Lower lobe of right lung (tissue), 2 donors: ENCODE results near the gene PANK4. TPM values are rescaled to one million over a fixed set of nuclear protein-coding genes. Genes with fewer than 3 reads are reported as not detected.
"Not testable (repeated sequence)": the region's sequence is repeated elsewhere in the genome, so short reads cannot be mapped to it uniquely, and the experiment has no call there.

ENCODE experiments used
- ATAC-seq, 2 donors: fragments of 200-7000 bp; cut with Tn5 transposase; one replicate each; pipeline ENCODE4 v1.9.1; 2020 to 2022; ENCODE audit warnings: mild to moderate bottlenecking in 2 of 2, moderate library complexity in 2 of 2
- DNase-seq: peaks from one replicate; pipeline ENCODE4 v3.0.0-alpha.2; 2020
- H3K27ac ChIP-seq: fragments of 200-600 bp; one replicate; pipeline ENCODE4 v1.8.0; 2022
- H3K27me3 ChIP-seq: fragments of 200-600 bp; one replicate; pipeline ENCODE4 v1.8.0; 2022; ENCODE audit warnings: low read depth
- H3K36me3 ChIP-seq: fragments of 200-600 bp; one replicate; pipeline ENCODE4 v1.8.0; 2022; ENCODE audit warnings: mild to moderate bottlenecking
- H3K4me1 ChIP-seq: fragments of 200-600 bp; one replicate; pipeline ENCODE4 v1.8.0; 2022
- H3K4me3 ChIP-seq: fragments of 200-600 bp; one replicate; pipeline ENCODE4 v1.8.0; 2022; ENCODE audit warnings: mild to moderate bottlenecking
- H3K9me3 ChIP-seq: fragments of 200-600 bp; one replicate; pipeline ENCODE4 v1.8.0; 2022
- CTCF ChIP-seq: fragments of 200-600 bp; IDR thresholded peaks from one replicate; pipeline ENCODE4 v1.8.0; 2022; ENCODE audit warnings: antibody characterized with exemption, mild to moderate bottlenecking
- intact Hi-C: fragments of 100-400 bp; cut with DNase I; formaldehyde crosslinking; loops from one replicate; pipeline ENCODE4 v1.11.0; 2022
- long read RNA-seq: library from polyadenylated mRNA; unstranded; transcript quantifications from one replicate; pipeline ENCODE4 v2.0.0, GENCODE V29; 2021
- total RNA-seq: library from RNA; stranded (reverse); fragmentation: NEBNext Ultra II Directional; extraction: Animal tissue kit (Norgen Biotek cat#: 25700); gene quantifications from one replicate; pipeline ENCODE4 v1.2.1, GENCODE V29; 2021
- donor health status: DM: no; HTN: yes; CAD: no; lungs with severe emphysema.

Gene PANK4
- total RNA-seq, result 39.2 TPM
- long read RNA-seq, transcript PANK4-201 (19 exons, 2,677 nt), result major isoform, 34 of 56 reads
- long read RNA-seq, partial matches to known transcripts, result 9 of 56 reads
- long read RNA-seq, other reads (novel, unspliced or antisense), result 13 of 56 reads

- DNase-seq, result peak; percentile 97
- peak within 1 kb of the TSS; percentile 95 for H3K4me3 ChIP-seq
- intact Hi-C loops, result no loop called here
- TF ChIP-seq CTCF, result no peak
- no peaks in the 10 kb centered on the region for H3K9me3 ChIP-seq
- H3K4me1 ChIP-seq, result peaks cover 69% of the 10 kb centered on the region
- peak within 1 kb of the TSS; percentile 75 for H3K27ac ChIP-seq
- H3K36me3 ChIP-seq, result peaks cover 8% of the 10 kb centered on the region
- ATAC-seq, result peak; percentile 95
- H3K27me3 ChIP-seq, result peaks cover 33% of the 10 kb centered on the region
Measured at GRCh38 chr1:2525920-2526823, at the start of gene PANK4. Gene PANK4, minus strand, starts transcription at chr1:2526596. Its CDS starts 9 bp downstream, at chr1:2526587.

- no peak overlapping the region for H3K4me3 ChIP-seq
- DNase-seq, result no peak
- no peak for TF ChIP-seq CTCF
- no peaks in the 10 kb centered on the region for H3K36me3 ChIP-seq
- H3K9me3 ChIP-seq, result no peaks in the 10 kb centered on the region
- intact Hi-C loops, result no loop called here
- H3K4me1 ChIP-seq, result peaks cover 36% of the 10 kb centered on the region
- no peak for ATAC-seq
- H3K27me3 ChIP-seq, result no peaks in the 10 kb centered on the region
- H3K27ac ChIP-seq, result no peak overlapping the region
Measured at GRCh38 chr1:2574350-2574749, 48.0 kb upstream of the PANK4 start.

- Histone ChIP-seq H3K4me1 (peaks cover 28% of the 10 kb centered on the region), H3K9me3 (no peaks in the 10 kb centered on the region), H3K4me3 (no peak overlapping the region), H3K36me3 (no peaks in the 10 kb centered on the region), H3K27ac (no peak overlapping the region), H3K27me3 (no peaks in the 10 kb centered on the region)
- no peak for TF ChIP-seq CTCF
- DNase-seq (no peak), ATAC-seq (no peak)
- intact Hi-C loops, result no loop called here
Measured at GRCh38 chr1:2573250-2573920, 47.0 kb upstream of the PANK4 start.

DNA sequence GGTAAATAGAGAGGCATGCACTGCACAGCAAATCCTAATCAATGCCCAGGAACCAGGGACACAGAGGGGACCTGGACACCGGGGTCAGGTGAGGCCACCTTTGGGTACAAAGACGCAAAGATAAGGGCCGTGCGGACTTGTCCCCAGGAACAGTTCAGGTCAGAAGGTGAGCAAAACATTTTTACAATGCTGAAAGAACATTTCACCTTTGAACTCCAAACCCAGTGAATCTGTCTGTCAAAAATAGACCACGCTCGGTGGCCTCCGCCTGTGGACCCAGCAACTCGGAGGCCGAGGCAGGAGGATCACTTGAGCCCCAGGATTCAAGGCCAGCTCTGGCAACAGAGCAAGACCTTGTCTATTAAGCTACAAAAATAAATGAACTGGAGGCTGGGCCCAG is 45.0 kb upstream of the PANK4 start:
- no peak for DNase-seq
- Histone ChIP-seq H3K9me3 (no peaks in the 10 kb centered on the region), H3K36me3 (no peaks in the 10 kb centered on the region), H3K27ac (no peak overlapping the region), H3K27me3 (no peaks in the 10 kb centered on the region), H3K4me1 (peaks cover 9% of the 10 kb centered on the region), H3K4me3 (no peak overlapping the region)
- intact Hi-C loops, result no loop called here
- TF ChIP-seq CTCF, result no peak
- ATAC-seq, result no peak

DNA sequence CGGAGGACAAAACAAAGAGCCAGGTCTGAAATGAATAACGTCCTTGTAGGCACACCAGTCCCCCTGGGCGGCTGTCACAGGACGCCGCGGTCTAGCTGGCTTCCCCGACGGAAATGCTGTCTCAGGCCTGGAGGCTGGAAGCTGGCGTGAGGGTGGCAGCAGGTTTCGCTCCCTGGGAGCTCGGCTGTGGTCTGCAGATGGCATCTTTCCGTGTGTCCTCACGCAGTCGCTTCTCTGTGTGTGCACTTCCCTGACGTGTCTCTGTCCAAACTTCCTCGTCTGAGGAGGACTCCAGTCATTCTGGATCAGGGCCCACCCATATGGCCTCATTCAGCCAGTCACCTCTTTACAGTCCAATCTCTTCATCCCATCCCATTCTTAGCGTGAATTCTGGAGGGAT is 43.9 kb upstream of the PANK4 start:
- Histone ChIP-seq H3K27ac (no peak overlapping the region), H3K27me3 (no peaks in the 10 kb centered on the region), H3K9me3 (no peaks in the 10 kb centered on the region), H3K36me3 (no peaks in the 10 kb centered on the region), H3K4me3 (no peak overlapping the region), H3K4me1 (no peaks in the 10 kb centered on the region)
- ATAC-seq (no peak), DNase-seq (no peak)
- TF ChIP-seq CTCF, result no peak
- intact Hi-C loops, result no loop called here

- H3K4me1 ChIP-seq, intact Hi-C loops, ATAC-seq, H3K4me3 ChIP-seq, H3K27me3 ChIP-seq, H3K36me3 ChIP-seq, H3K27ac ChIP-seq, H3K9me3 ChIP-seq, DNase-seq: not testable (repeated sequence)
Measured at GRCh38 chr1:2569703-2570102, 43.3 kb upstream of the PANK4 start.
